GM18858 (cell line): ENCODE results near the gene ASIC2.

Experiments used
- ATAC-seq: cut with Tn5 transposase; IDR thresholded peaks from one replicate; pipeline ENCODE4 v1.9.1; 2021; ENCODE audit not compliant: unreplicated experiment

The ASIC2 gene

GRCh38 chr17:33292981-33293867, at the start of gene ASIC2:
Gene ASIC2 (minus strand): TSS chr17:33293295.
- ATAC-seq = no peak

GRCh38 chr17:33342025-33342424, 48.9 kb upstream of the ASIC2 start:
- no peak for ATAC-seq

- ATAC-seq = no peak
Observed at GRCh38 chr17:33338242-33338641, 45.1 kb upstream of the ASIC2 start.

GRCh38 chr17:33335491-33336173, 42.5 kb upstream of the ASIC2 start:
- no peak for ATAC-seq

DNA sequence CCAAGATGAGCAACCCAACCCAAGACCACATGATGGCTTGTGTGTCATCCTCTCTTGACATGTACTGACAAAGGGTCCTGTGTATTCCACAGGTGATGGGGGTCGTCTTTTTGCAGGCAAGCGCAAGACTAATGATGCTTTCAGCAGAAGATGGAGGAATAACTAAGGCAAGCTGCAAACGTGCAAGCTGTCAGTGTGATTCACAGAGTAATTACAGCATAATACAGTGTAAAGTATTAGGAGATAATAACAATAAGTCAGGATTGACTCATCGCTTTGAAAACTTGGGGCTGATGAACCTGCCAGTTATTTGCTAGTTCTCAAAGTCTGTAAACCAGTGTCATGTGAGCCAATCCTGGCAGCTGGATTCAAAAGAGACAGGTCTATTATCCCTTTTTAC, 41.6 kb upstream of the ASIC2 start:
- no peak for ATAC-seq

- ATAC-seq = no peak
Observed at GRCh38 chr17:33330877-33331276, 37.8 kb upstream of the ASIC2 start.

DNA sequence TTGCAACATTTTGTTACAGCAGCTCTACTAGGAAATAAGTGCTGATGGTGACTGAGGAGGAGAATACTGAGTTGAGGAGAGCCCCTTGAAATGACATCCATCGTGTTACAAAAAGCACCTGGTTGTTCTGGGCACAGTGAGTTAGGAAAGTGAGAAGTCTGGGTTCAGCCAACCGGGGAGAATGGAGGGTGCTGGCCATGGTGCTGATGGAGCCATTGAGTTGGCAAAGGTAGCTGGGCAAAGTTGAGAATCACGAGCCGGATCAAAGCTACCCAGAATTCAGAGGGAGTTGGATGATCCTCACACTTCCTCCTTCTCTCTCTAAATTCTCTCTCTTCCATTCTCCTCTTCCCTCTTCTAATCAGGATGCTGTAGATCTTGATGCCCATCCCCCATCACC, 35.0 kb upstream of the ASIC2 start:
- ATAC-seq = no peak

DNA sequence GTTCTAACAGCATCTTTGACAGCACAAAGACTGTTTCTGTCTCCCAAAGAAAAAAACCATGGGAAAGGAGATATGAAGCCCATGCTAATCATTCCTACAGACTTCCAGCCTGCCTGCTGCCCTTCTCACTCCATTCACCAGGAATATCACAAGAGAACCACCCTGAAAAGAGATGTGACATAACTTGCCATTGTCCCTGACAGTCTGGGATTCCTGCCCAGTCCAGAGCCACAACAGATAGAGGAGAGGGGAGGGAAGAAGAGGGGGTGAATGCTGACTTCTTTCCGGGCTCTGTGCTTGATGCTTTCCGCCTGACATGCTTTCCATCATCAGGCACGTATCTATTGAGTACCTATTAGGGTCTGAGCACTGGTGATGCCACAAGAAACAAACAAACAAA, 31.6 kb upstream of the ASIC2 start:
- ATAC-seq = no peak

- no peak for ATAC-seq
Observed at GRCh38 chr17:33322063-33322462, 29.0 kb upstream of the ASIC2 start.

DNA sequence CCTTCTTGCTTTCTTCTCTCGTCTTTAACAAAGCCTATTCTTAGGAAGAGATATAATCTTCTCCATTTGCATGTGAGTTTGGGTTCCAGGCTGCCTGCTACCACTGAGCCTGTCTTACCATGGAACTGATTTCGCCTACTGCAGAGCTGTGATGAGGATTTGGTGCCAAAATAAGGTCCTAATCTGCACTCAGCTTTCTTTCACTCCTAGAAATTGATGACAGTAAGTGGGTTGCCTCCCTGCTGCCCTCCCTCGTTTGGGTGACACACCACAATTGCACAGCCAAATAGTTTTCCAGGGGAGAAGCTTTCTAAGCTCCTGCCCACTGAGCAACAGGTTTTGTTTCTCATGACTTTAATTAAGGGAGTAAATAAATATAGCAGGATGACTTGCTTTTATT, 25.1 kb upstream of the ASIC2 start:
- no peak for ATAC-seq

DNA sequence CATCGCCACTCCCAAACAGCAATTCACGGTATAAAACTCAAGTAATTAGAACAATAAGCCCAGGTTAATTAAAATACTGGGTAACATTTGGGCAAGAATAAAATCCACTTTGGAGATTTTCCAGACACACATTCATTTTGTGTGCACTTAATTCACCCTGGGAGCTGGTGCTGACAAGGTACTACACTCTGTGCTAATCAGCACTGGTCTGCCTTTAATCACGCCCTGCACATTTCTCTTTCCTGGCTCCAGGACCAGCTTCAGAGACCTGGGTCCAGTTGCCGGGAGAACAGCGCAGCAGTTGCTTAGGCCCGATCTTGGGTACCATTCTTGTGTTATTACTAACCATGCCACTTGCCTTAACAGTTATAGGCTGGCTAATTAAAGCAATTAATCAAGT, 23.7 kb upstream of the ASIC2 start:
- no peak for ATAC-seq

DNA sequence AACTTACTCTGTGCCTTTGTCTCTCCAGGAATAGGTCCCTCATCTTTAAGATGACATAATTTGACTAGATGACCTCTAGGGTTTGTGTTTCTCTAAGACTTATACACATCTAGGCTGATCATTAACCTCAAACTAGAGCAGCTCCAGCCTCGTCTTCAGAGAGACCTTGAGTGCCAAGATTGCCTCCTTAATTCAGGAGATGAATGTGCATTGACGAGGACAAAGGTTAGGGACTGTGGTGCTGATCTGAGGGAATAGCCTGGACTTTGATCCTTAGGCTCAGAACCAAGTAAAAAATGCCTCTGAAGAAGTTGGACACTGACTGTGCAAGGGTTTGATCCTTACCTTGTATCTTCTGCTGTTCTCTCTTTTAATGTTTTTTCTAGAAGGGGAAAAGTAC, 17.2 kb upstream of the ASIC2 start:
- ATAC-seq = no peak

- ATAC-seq = no peak
Observed at GRCh38 chr17:33303254-33303653, 10.2 kb upstream of the ASIC2 start.

- ATAC-seq = no peak
Observed at GRCh38 chr17:33302394-33302793, 9.3 kb upstream of the ASIC2 start.

- no peak for ATAC-seq
Observed at GRCh38 chr17:33300241-33300640, 7.1 kb upstream of the ASIC2 start.

- ATAC-seq = no peak
Observed at GRCh38 chr17:33299115-33299514, 6.0 kb upstream of the ASIC2 start.

- no peak for ATAC-seq
Observed at GRCh38 chr17:33297643-33298042, 4.5 kb upstream of the ASIC2 start.

- ATAC-seq = no peak
Observed at GRCh38 chr17:33294994-33295393, 1.9 kb upstream of the ASIC2 start.

- ATAC-seq = no peak
Observed at GRCh38 chr17:33292201-33292980, 704 bp downstream of the ASIC2 start.

DNA sequence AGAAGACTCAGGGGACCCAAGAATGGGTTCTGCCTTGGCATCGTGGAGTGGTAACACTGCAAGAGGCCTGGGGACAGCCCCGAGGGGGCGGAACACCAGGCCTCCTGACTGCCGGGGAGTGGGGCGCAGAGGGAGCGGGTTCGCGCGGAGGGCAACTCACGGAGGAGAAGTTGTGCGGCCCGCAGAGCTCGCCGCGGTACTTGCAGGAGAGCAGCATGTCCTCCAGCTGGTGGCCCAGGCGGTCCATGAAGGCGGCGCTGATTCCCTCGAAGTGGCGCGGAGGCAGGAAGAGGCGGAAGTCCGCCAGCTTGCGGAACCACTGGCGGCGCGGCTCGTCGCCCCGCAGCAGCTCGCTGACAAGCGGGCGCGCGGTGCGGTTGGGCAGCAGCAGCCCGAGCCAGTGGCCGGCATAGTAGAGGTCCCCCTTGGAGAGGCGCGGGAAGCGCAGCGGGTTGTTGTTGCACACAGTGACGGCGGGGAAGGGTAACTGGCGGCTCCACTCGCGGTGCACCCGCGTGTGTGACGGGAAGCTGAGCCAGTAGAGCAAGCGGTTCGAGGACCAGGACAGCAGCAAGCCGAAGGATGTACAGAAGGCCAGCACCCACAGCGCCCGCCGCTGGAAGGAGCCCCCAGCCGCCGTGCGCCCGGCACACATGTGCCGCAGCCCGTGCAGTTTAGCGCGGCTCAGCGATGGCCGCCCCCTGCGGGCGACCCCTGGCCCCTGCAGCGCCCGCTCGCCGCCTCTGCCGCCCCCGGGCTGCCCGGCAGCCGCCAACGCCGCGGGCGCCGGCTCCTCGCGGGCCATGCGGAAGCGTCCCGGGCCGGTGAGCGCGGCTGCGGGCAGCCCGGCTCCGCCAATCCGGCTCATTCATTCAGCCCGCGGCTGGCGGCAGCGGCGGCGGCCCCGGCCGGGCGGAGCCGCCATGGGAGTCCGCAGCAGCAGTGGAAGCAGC, 1.6 kb downstream of the ASIC2 start:
- ATAC-seq = no peak

DNA sequence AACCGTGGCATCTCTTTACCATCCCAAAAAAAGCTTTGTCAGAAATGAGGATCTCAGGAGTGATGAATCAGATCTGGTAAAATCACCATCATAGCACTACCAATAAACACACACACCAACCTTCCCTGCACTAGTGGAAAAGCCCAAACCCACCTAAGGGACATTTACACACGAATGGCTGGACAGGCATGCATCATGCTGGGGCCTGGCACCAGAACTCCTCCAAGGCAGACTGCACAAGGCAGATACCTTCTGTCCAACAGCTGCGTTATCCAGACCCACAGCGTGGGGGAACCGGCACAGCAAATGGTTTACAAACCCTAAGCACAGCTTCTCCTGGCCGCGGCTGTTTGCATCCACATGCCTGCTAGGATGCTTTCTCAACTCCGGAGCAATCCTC, 2.8 kb downstream of the ASIC2 start:
- ATAC-seq = no peak
